CD8-positive, alpha-beta memory T cell (primary cell): ENCODE results near the gene SPOCD1. TPM values are rescaled to one million over a fixed set of nuclear protein-coding genes. Genes with fewer than 3 reads are reported as not detected.

Experiments used
- CTCF ChIA-PET: fragments of 350-600 bp; sonication (Branson Sonifier 250); formaldehyde crosslinking; loops from one replicate; lab custom pipeline; 2021; ENCODE audit warnings: antibody characterized with exemption; lab: Charles Lee
- POLR2A ChIA-PET: fragments of 350-600 bp; sonication (Branson Sonifier 250); formaldehyde crosslinking; loops from one replicate; lab custom pipeline; 2021; ENCODE audit warnings: antibody characterized with exemption; lab: Charles Lee
- DNase-seq, 5 donors: peaks; one replicate each; pipeline versions ENCODE4 v3.0.0 to v3.0.0-alpha.2; 2020 to 2022; ENCODE audit warnings: mixed read lengths in 1 of 5
- H3K27ac ChIP-seq: one replicate; pipeline ENCODE4 v1.7.0; 2013; ENCODE audit warnings: low read depth, mild to moderate bottlenecking, low read length, moderate library complexity
- H3K27me3 ChIP-seq: 2 replicates; pipeline ENCODE4 v1.7.0; 2013; ENCODE audit warnings: low read length, mild to moderate bottlenecking; ENCODE audit not compliant: insufficient read depth, poor library complexity, severe bottlenecking
- H3K36me3 ChIP-seq: 2 replicates; pipeline ENCODE4 v1.7.0; 2013; ENCODE audit warnings: mild to moderate bottlenecking, low read length, moderate library complexity; ENCODE audit not compliant: insufficient read depth
- H3K4me1 ChIP-seq: 2 replicates; pipeline ENCODE4 v1.7.0; 2013; ENCODE audit warnings: mild to moderate bottlenecking, low read length, moderate library complexity; ENCODE audit not compliant: insufficient read depth
- H3K4me3 ChIP-seq: 2 replicates; pipeline ENCODE4 v1.7.0; 2013; ENCODE audit warnings: mild to moderate bottlenecking, low read length
- H3K9me3 ChIP-seq: 2 replicates; pipeline ENCODE4 v1.7.0; 2013; ENCODE audit warnings: mild to moderate bottlenecking, low read length
- H3K27ac Mint-ChIP-seq, 8 donors: one replicate each; pipeline ENCODE4 v1.8.0; 2020 to 2021; ENCODE audit warnings: mixed read lengths in 8 of 8, mild to moderate bottlenecking in 6 of 8, inconsistent platforms in 3 of 8, moderate library complexity in 3 of 8
- H3K27me3 Mint-ChIP-seq, 2 donors: one replicate each; pipeline ENCODE4 v1.8.0; 2020 to 2021; ENCODE audit warnings: mixed read lengths in 2 of 2, mild to moderate bottlenecking in 1 of 2, moderate library complexity in 1 of 2
- H3K36me3 Mint-ChIP-seq, 3 donors: one replicate each; pipeline ENCODE4 v1.8.0; 2020 to 2021; ENCODE audit warnings: mixed read lengths in 3 of 3, inconsistent platforms in 1 of 3, mild to moderate bottlenecking in 1 of 3
- H3K4me1 Mint-ChIP-seq, 3 donors: one replicate each; pipeline ENCODE4 v1.8.0; 2020 to 2021; ENCODE audit warnings: mixed read lengths in 3 of 3, inconsistent platforms in 1 of 3, mild to moderate bottlenecking in 1 of 3
- H3K4me3 Mint-ChIP-seq, 7 donors: one replicate each; pipeline ENCODE4 v1.8.0; 2020 to 2021; ENCODE audit warnings: mixed read lengths in 7 of 7, mild to moderate bottlenecking in 6 of 7, moderate library complexity in 4 of 7, inconsistent platforms in 2 of 7
- H3K9me3 Mint-ChIP-seq, 5 donors: one replicate each; pipeline ENCODE4 v1.8.0; 2020 to 2022; ENCODE audit warnings: mixed read lengths in 5 of 5, mild to moderate bottlenecking in 3 of 5, moderate library complexity in 2 of 5, inconsistent platforms in 1 of 5
- polyA plus RNA-seq: library from polyadenylated mRNA; unstranded; fragments of 300-500 nt; fragmentation: Illumina TruSeq; gene quantifications from one replicate; pipeline ENCODE4 v1.2.3, GENCODE V29; 2021
- total RNA-seq, 2 experiments: library from RNA; stranded (reverse); gene quantifications; one replicate each; pipeline ENCODE4 v1.2.3, GENCODE V29; 2021

SPOCD1 gene
- total and polyA plus RNA-seq, 3 experiments from 2014 or later: 0.18 TPM; not detected in 2

- Histone ChIP-seq H3K27me3 (no peaks in the 10 kb centered on the region), H3K36me3 (no peaks in the 10 kb centered on the region), H3K27ac (peak overlapping the region; percentile 77), H3K9me3 (no peaks in the 10 kb centered on the region), H3K4me3 (peak overlapping the region; percentile 90), H3K4me1 (peaks cover 6% of the 10 kb centered on the region)
- H3K27ac Mint-ChIP-seq: peak overlapping the region; percentile 93 to 99 (median 98)
- ChIA-PET POLR2A (interaction anchor here (0.7 to 1.9 kb wide), 3 partner anchors 28 to 224 kb away, joined by 3 to 8 read pairs (median 4); partner anchors contain the start of gene PEF1), CTCF (interaction anchor here (0.6 to 5.7 kb wide), 41 partner anchors 9 to 394 kb away, joined by 3 to 89 read pairs (median 5); partner anchors contain the start of genes ADGRB2, PEF1, SPOCD1 and TMEM39B)
- no peaks in the 10 kb centered on the region for H3K9me3 Mint-ChIP-seq
- no peaks in the 10 kb centered on the region for H3K36me3 Mint-ChIP-seq
- peak overlapping the region; percentile 90 to 96 (median 92) for H3K4me3 Mint-ChIP-seq
- H3K4me1 Mint-ChIP-seq: peaks cover 7 to 16% (median 10%) of the 10 kb centered on the region in 3 donors
- DNase-seq: peak in 1 of 5 donors; percentile 14
- H3K27me3 Mint-ChIP-seq: no peaks in the 10 kb centered on the region
Measured at GRCh38 chr1:31788825-31789256, 27.0 kb downstream of the SPOCD1 start.

- ChIA-PET CTCF (interaction anchor here (0.6 to 5.7 kb wide), 26 partner anchors 10 to 284 kb away, joined by 3 to 89 read pairs (median 6); partner anchors contain the start of genes ADGRB2, PEF1, SPOCD1 and TMEM39B), POLR2A (interaction anchor here (1.5 to 1.9 kb wide), 2 partner anchors 28 to 144 kb away, joined by 4 to 8 read pairs; partner anchors contain the start of gene PEF1)
- H3K4me3 Mint-ChIP-seq: peak overlapping the region; percentile 90 to 96 (median 92)
Measured at GRCh38 chr1:31788138-31788824, 27.5 kb downstream of the SPOCD1 start.

GRCh38 chr1:31787786-31788137 lies 28.1 kb downstream of the SPOCD1 start:
- Mint-ChIP-seq H3K4me3 (peak overlapping the region; percentile 90 to 96 (median 92)), H3K27ac (peak overlapping the region; percentile 93 to 99 (median 98)), H3K4me1 (peaks cover 7 to 16% (median 10%) of the 10 kb centered on the region in 3 donors), H3K36me3 (no peaks in the 10 kb centered on the region), H3K9me3 (no peaks in the 10 kb centered on the region), H3K27me3 (no peaks in the 10 kb centered on the region)
- Histone ChIP-seq H3K36me3 (no peaks in the 10 kb centered on the region), H3K27ac (peak overlapping the region; percentile 77), H3K4me1 (peaks cover 6% of the 10 kb centered on the region), H3K4me3 (no peak overlapping the region), H3K27me3 (no peaks in the 10 kb centered on the region), H3K9me3 (no peaks in the 10 kb centered on the region)
- POLR2A ChIA-PET: interaction anchor here (1.5 to 1.9 kb wide), 2 partner anchors 27 to 143 kb away, joined by 4 to 8 read pairs; partner anchors contain the start of gene PEF1
- no peak for DNase-seq
- CTCF ChIA-PET: interaction anchor here (1.0 to 5.7 kb wide), 7 partner anchors 9 to 169 kb away, joined by 3 to 89 read pairs (median 10); partner anchors contain the start of genes ADGRB2 and SPOCD1

More at GRCh38 chr1:31788138-31788824, 27.5 kb downstream of the SPOCD1 start:
- Histone ChIP-seq H3K4me1 (peaks cover 6% of the 10 kb centered on the region), H3K36me3 (no peaks in the 10 kb centered on the region), H3K4me3 (peak overlapping the region; percentile 90), H3K27me3 (no peaks in the 10 kb centered on the region), H3K9me3 (no peaks in the 10 kb centered on the region), H3K27ac (peak overlapping the region; percentile 77)
- Mint-ChIP-seq H3K27ac (peak overlapping the region; percentile 93 to 99 (median 98)), H3K4me1 (peaks cover 7 to 16% (median 10%) of the 10 kb centered on the region in 3 donors), H3K36me3 (no peaks in the 10 kb centered on the region), H3K27me3 (no peaks in the 10 kb centered on the region), H3K9me3 (no peaks in the 10 kb centered on the region)
- DNase-seq: peak; percentile 86 to 94 (median 88)

GRCh38 chr1:31787261-31787660 lies 28.6 kb downstream of the SPOCD1 start:
- peak in 1 of 5 donors; percentile 24 for DNase-seq
- Mint-ChIP-seq H3K9me3 (no peaks in the 10 kb centered on the region), H3K36me3 (no peaks in the 10 kb centered on the region), H3K27ac (peak overlapping the region; percentile 4 to 99 (median 96)), H3K4me1 (peaks cover 7 to 16% (median 10%) of the 10 kb centered on the region in 3 donors), H3K4me3 (peak overlapping the region in 6 of 7 donors; percentile 48 to 93 (median 90)), H3K27me3 (no peaks in the 10 kb centered on the region)
- no peaks in the 10 kb centered on the region for H3K27me3 ChIP-seq
- no peak overlapping the region for H3K4me3 ChIP-seq
- peaks cover 6% of the 10 kb centered on the region for H3K4me1 ChIP-seq
- no peaks in the 10 kb centered on the region for H3K9me3 ChIP-seq
- POLR2A ChIA-PET: no interaction called here
- no peaks in the 10 kb centered on the region for H3K36me3 ChIP-seq
- no peak overlapping the region for H3K27ac ChIP-seq
- CTCF ChIA-PET: interaction anchor here (2.5 to 5.7 kb wide), 4 partner anchors 25 to 170 kb away, joined by 10 to 89 read pairs (median 34); partner anchors contain the start of gene ADGRB2

DNA sequence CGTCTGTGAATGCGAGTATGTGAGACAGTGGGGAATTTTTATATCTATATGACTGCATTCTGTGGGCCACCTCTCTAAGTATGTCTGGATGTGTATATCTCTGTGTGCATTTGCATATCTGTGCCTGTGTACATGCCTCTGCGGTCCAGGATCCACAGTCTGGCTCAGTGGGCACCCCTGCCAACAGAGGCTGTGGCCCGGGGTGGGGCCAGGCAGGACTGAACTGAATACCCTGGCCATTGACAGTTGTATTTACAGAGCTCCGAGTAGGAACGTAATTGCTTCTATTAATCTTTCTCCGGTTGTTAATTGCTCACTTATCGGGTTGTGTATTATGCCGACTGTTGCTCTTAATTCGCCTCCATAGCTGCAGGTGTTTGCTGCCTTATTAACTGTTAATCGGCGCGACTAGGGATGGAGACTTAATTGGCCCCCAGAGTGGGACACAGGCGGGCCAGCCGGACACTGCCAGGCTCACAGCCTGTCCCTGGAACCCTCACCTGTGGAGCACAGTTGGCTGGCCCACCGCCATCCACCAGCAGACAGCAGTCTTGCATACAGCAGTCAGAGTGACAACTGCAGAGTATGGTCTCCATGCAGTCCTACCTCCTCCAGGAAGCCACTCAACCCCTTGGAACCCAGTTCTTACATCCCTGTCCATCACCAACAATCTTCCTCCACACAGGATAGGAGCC lies 29.3 kb downstream of the SPOCD1 start:
- H3K27ac ChIP-seq: no peak overlapping the region
- no peaks in the 10 kb centered on the region for H3K36me3 Mint-ChIP-seq
- ChIA-PET POLR2A (no interaction called here), CTCF (interaction anchor here (4.9 to 5.7 kb wide), 2 partner anchors 24 to 124 kb away, joined by 54 to 89 read pairs; partner anchors contain the start of gene ADGRB2)
- peaks cover 7 to 16% (median 10%) of the 10 kb centered on the region in 3 donors for H3K4me1 Mint-ChIP-seq
- peak in 1 of 5 donors; percentile 22 for DNase-seq
- no peak overlapping the region for H3K4me3 ChIP-seq
- H3K27me3 ChIP-seq: no peaks in the 10 kb centered on the region
- H3K27ac Mint-ChIP-seq: peak overlapping the region in 6 of 8 donors; percentile 38 to 98 (median 79)
- H3K4me3 Mint-ChIP-seq: peak overlapping the region in 4 of 7 donors; percentile 20 to 52 (median 45)
- H3K27me3 Mint-ChIP-seq: no peaks in the 10 kb centered on the region
- H3K9me3 Mint-ChIP-seq: no peaks in the 10 kb centered on the region
- peaks cover 6% of the 10 kb centered on the region for H3K4me1 ChIP-seq
- no peaks in the 10 kb centered on the region for H3K36me3 ChIP-seq
- H3K9me3 ChIP-seq: no peaks in the 10 kb centered on the region

DNA sequence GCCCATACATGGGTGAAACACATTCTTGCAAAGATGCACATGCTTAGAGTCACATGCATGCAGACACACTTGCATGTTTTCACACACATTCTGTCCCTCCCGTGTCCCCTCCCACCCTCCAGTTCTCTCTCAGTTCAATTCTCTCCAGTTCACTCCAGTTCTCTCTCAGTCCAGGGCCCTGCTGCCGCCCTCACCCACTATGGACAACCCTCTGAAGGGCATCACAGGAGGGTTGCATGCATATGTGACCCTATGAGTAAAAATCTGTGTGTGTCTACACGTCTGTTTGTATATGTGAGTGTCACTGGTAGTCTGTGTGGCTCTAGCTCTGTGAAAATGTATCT lies 29.9 kb downstream of the SPOCD1 start:
- Mint-ChIP-seq H3K4me1 (peaks cover 7 to 16% (median 10%) of the 10 kb centered on the region in 3 donors), H3K27me3 (no peaks in the 10 kb centered on the region), H3K4me3 (peak overlapping the region in 1 of 7 donors; percentile 1), H3K36me3 (no peaks in the 10 kb centered on the region), H3K27ac (peak overlapping the region in 3 of 8 donors; percentile 0 to 65 (median 1)), H3K9me3 (no peaks in the 10 kb centered on the region)
- H3K27me3 ChIP-seq: no peaks in the 10 kb centered on the region
- H3K36me3 ChIP-seq: no peaks in the 10 kb centered on the region
- CTCF ChIA-PET: no interaction called here
- POLR2A ChIA-PET: no interaction called here
- peaks cover 6% of the 10 kb centered on the region for H3K4me1 ChIP-seq
- H3K27ac ChIP-seq: no peak overlapping the region
- DNase-seq: peak in 1 of 5 donors; percentile 7
- no peak overlapping the region for H3K4me3 ChIP-seq
- H3K9me3 ChIP-seq: no peaks in the 10 kb centered on the region

GRCh38 chr1:31785020-31785946 lies 30.5 kb downstream of the SPOCD1 start:
- no peaks in the 10 kb centered on the region for H3K9me3 ChIP-seq
- Mint-ChIP-seq H3K4me3 (peak overlapping the region in 1 of 7 donors; percentile 1), H3K9me3 (no peaks in the 10 kb centered on the region), H3K4me1 (peaks cover 7 to 16% (median 10%) of the 10 kb centered on the region in 3 donors), H3K27me3 (no peaks in the 10 kb centered on the region), H3K27ac (peak overlapping the region in 1 of 8 donors; percentile 88), H3K36me3 (no peaks in the 10 kb centered on the region)
- ChIA-PET CTCF (interaction anchor here (1.0 kb wide), 1 partner anchor 22 kb away, joined by 5 read pairs; the partner anchor contains the start of gene ADGRB2), POLR2A (no interaction called here)
- DNase-seq: peak in 1 of 5 donors; percentile 43
- no peak overlapping the region for H3K4me3 ChIP-seq
- H3K27ac ChIP-seq: no peak overlapping the region
- H3K27me3 ChIP-seq: no peaks in the 10 kb centered on the region
- H3K4me1 ChIP-seq: peaks cover 6% of the 10 kb centered on the region
- H3K36me3 ChIP-seq: no peaks in the 10 kb centered on the region
